ENCODE results near the gene SBNO1.

SBNO1 gene

DNA sequence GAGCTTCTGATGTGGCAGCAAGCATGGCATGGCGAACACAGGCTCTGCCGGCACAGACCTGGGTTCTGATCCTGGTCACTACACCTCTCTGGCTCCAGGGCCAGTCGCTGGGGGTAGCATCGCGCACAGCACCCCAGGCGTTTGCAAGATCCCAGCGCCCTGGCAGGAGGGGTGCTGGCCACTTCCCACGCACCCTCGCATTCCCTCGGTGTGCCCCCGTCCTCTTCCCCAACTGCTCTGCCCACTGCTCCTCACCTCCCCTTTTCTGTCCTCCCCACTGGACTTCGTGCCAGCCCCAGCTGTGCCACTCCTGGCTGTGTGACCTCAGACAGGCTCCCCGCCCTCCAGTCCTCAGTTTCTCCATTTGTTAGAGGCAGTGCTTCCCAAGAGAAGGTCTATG is 95.8 kb downstream of the SBNO1 start:
- Histone ChIP-seq H3K36me3 (ENCODE audit: control insufficient read depth, low read length) (no peaks in the 10 kb centered on the region; the same call in 1 of the 2 replicates), H3K9me3 (ENCODE audit: control insufficient read depth, insufficient read depth, low read length) (no peaks in the 10 kb centered on the region), H3K27ac (ENCODE audit: low read depth, low read length) (no peak overlapping the region), H3K4me2 (ENCODE audit: low read length) (peak overlapping the region; percentile 90; the same call in 1 of the 2 replicates), H3F3A (ENCODE audit: control insufficient read depth, insufficient read depth) (peaks cover 8% of the 10 kb centered on the region), H3K4me3 (ENCODE audit: low read length) (no peak overlapping the region), H4K20me1 (ENCODE audit: control insufficient read depth, insufficient read depth, low read depth, low read length) (no peaks in the 10 kb centered on the region), H3K79me2 (ENCODE audit: control insufficient read depth, low read length) (peaks cover 33% of the 10 kb centered on the region), H3K4me1 (ENCODE audit: control insufficient read depth, low read length) (peaks cover 24% of the 10 kb centered on the region), H3K9me2 (replicated peaks; ENCODE audit: control insufficient read depth, low read length) (no peaks in the 10 kb centered on the region), H3K27me3 (ENCODE audit: control insufficient read depth, low read length) (no peaks in the 10 kb centered on the region)
- TF ChIP-seq, protein P1, sequence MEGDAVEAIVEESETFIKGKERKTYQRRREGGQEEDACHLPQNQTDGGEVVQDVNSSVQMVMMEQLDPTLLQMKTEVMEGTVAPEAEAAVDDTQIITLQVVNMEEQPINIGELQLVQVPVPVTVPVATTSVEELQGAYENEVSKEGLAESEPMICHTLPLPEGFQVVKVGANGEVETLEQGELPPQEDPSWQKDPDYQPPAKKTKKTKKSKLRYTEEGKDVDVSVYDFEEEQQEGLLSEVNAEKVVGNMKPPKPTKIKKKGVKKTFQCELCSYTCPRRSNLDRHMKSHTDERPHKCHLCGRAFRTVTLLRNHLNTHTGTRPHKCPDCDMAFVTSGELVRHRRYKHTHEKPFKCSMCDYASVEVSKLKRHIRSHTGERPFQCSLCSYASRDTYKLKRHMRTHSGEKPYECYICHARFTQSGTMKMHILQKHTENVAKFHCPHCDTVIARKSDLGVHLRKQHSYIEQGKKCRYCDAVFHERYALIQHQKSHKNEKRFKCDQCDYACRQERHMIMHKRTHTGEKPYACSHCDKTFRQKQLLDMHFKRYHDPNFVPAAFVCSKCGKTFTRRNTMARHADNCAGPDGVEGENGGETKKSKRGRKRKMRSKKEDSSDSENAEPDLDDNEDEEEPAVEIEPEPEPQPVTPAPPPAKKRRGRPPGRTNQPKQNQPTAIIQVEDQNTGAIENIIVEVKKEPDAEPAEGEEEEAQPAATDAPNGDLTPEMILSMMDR (IDR thresholded peaks at IDR 0.05; ENCODE audit: low read depth, low read length, poor library complexity, severe bottlenecking), result no peak
- no peak for TF ChIP-seq EZH2phosphoT487 (IDR thresholded peaks at IDR 0.05; ENCODE audit: borderline replicate concordance, low read length)

DNA sequence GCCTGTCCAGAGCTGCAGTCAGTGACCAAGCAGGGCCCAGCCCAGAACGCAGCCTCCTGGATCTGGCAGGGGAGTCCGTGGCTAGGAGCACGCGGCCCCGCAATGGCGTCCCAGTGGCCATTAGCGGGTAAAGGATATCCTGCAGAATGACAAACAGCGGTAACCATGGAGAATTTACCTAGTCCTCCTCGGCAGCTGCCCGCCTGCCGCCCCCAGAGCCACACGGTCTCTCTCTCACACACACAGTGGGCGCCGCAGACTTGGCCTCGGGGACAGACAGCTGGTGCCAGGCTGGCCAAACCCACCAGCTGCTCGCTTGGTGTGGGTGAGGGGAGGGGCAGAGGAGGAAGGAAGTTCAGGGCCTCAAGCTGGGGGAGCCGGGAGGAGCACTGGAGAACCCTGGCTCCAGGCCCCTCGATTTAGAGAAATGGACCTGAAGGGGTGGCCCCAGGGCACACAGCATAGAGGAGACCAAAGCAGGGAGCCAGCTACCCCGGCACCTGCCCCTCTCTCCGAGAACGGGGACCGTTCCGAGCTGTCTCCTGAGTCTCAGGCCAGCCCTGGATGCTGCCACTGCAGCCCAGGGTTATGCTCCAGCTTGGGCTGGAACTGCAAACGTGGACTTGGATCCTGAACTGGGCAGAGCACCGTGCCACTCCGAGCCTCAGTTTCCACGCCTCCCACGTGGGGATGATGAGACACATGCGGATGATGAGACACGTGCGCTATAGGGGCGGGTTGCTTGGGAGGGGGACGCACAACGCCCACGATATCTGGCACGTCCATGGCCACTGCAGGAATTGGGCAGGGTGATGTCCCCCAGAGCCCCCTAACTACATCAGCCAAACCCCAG is 96.4 kb downstream of the SBNO1 start:
- Histone ChIP-seq H3K27me3 (ENCODE audit: control insufficient read depth, low read length) (no peaks in the 10 kb centered on the region), H3K79me2 (ENCODE audit: control insufficient read depth, low read length) (peaks cover 33% of the 10 kb centered on the region), H3K4me3 (ENCODE audit: low read length) (no peak overlapping the region), H3K27ac (ENCODE audit: low read depth, low read length) (no peak overlapping the region), H3K9me2 (replicated peaks; ENCODE audit: control insufficient read depth, low read length) (no peaks in the 10 kb centered on the region), H3K4me1 (ENCODE audit: control insufficient read depth, low read length) (peaks cover 24% of the 10 kb centered on the region), H3F3A (ENCODE audit: control insufficient read depth, insufficient read depth) (peaks cover 8% of the 10 kb centered on the region), H3K4me2 (ENCODE audit: low read length) (no peak overlapping the region), H4K20me1 (ENCODE audit: control insufficient read depth, insufficient read depth, low read depth, low read length) (no peaks in the 10 kb centered on the region), H3K9me3 (ENCODE audit: control insufficient read depth, insufficient read depth, low read length) (no peaks in the 10 kb centered on the region), H3K36me3 (ENCODE audit: control insufficient read depth, low read length) (peaks cover 4% of the 10 kb centered on the region; the same call in 1 of the 2 replicates)
- TF ChIP-seq EZH2phosphoT487 (IDR thresholded peaks at IDR 0.05; ENCODE audit: borderline replicate concordance, low read length), result no peak
- TF ChIP-seq, protein P1 (IDR thresholded peaks at IDR 0.05; ENCODE audit: low read depth, low read length, poor library complexity, severe bottlenecking), result no peak

DNA sequence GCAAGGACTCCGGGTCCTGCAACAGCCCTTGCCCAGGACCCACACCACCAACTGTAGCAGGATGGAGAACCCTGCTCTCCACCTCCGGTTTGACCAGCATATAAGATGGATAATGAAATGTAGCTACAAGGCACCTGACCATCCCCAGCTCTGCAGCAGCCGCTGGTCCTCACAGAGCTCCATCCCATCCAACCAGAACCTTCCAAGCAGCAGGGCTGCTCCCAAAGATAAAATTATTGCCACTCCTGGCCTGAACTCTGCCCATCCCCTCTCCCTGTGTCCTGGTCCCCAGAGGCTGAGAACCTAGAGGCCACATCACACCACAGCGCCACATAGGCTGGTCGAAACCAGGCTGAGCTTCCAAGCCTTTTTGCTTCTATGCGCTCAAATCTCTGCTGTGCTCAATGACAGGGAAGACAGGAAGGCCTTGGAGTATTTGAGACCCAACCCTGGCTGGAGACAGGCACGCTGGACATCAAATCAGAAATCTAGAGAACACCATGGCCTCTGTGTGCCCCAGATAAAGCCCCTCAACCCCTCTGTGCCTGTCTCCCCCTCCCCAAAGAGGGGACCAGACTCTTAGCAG is 97.2 kb downstream of the SBNO1 start:
- Histone ChIP-seq H3K4me2 (ENCODE audit: low read length) (no peak overlapping the region), H3K4me1 (ENCODE audit: control insufficient read depth, low read length) (peaks cover 20% of the 10 kb centered on the region), H3K27me3 (ENCODE audit: control insufficient read depth, low read length) (no peaks in the 10 kb centered on the region), H3F3A (ENCODE audit: control insufficient read depth, insufficient read depth) (peaks cover under 1% of the 10 kb centered on the region; the same call in 1 of the 2 replicates), H3K9me2 (replicated peaks; ENCODE audit: control insufficient read depth, low read length) (no peaks in the 10 kb centered on the region), H3K9me3 (ENCODE audit: control insufficient read depth, insufficient read depth, low read length) (no peaks in the 10 kb centered on the region), H3K79me2 (ENCODE audit: control insufficient read depth, low read length) (peaks cover 33% of the 10 kb centered on the region), H4K20me1 (ENCODE audit: control insufficient read depth, insufficient read depth, low read depth, low read length) (no peaks in the 10 kb centered on the region), H3K36me3 (ENCODE audit: control insufficient read depth, low read length) (peaks cover 9% of the 10 kb centered on the region), H3K4me3 (ENCODE audit: low read length) (no peak overlapping the region), H3K27ac (ENCODE audit: low read depth, low read length) (no peak overlapping the region)
- TF ChIP-seq, protein P1 (IDR thresholded peaks at IDR 0.05; ENCODE audit: low read depth, low read length, poor library complexity, severe bottlenecking), result no peak
- no peak for TF ChIP-seq EZH2phosphoT487 (IDR thresholded peaks at IDR 0.05; ENCODE audit: borderline replicate concordance, low read length)

Measured in DOHH2 (cell line).